HUDEP-2 (cell line): ENCODE measurements around the gene HOXB6.

ENCODE experiments used
- DNase-seq, 76 experiments: peaks; one replicate each; lab custom pipeline; 2025; ENCODE audit not compliant: unreplicated experiment in 76 of 76; lab: John Stamatoyannopoulos, UW

HOXB6 gene

GRCh38 chr17:48611213-48611612 is 6.4 kb upstream of the HOXB6 start:
- peak in 1 of 76 experiments; percentile 24 for DNase-seq

GRCh38 chr17:48610282-48611211 is 5.8 kb upstream of the HOXB6 start, which contains the start of gene HOXB7:
TSS of gene HOXB7 (minus strand) at chr17:48611017. CDS start at chr17:48610918, 99 bp downstream.
- peak in 53 of 76 experiments; percentile 4 to 72 (median 41) for DNase-seq

- no peak for DNase-seq
These were observed 5.0 kb upstream of the HOXB6 start for GRCh38 chr17:48609759-48610281.

GRCh38 chr17:48609033-48609432 is 4.2 kb upstream of the HOXB6 start:
- no peak for DNase-seq

GRCh38 chr17:48608494-48608834 is 3.7 kb upstream of the HOXB6 start:
- no peak for DNase-seq

- no peak for DNase-seq
These were observed 2.3 kb upstream of the HOXB6 start for GRCh38 chr17:48606892-48607614.

GRCh38 chr17:48605991-48606891 is 1.5 kb upstream of the HOXB6 start:
- DNase-seq: no peak

- DNase-seq: no peak
These were observed 678 bp upstream of the HOXB6 start for GRCh38 chr17:48605409-48605919.

- no peak for DNase-seq
These were observed 622 bp downstream of the HOXB6 start for GRCh38 chr17:48603959-48604769.

GRCh38 chr17:48601539-48602425 is 3.0 kb downstream of the HOXB6 start:
- no peak for DNase-seq

- DNase-seq: no peak
These were observed 3.6 kb downstream of the HOXB6 start for GRCh38 chr17:48601207-48601538.

- no peak for DNase-seq
These were observed 4.3 kb downstream of the HOXB6 start for GRCh38 chr17:48600244-48601098.

GRCh38 chr17:48599354-48599753 is 5.4 kb downstream of the HOXB6 start:
- no peak for DNase-seq

- DNase-seq: no peak
These were observed 6.0 kb downstream of the HOXB6 start for GRCh38 chr17:48598736-48599135.

GRCh38 chr17:48597778-48598631 is 6.8 kb downstream of the HOXB6 start:
- no peak for DNase-seq

GRCh38 chr17:48597528-48597777 is 7.3 kb downstream of the HOXB6 start:
- no peak for DNase-seq
